HEK293 (cell line): Measurements from ENCODE around the gene RO60.

Experiments
- AEBP2 ChIP-seq: fragments of 450-650 bp; formaldehyde crosslinking; IDR thresholded peaks from 2 replicates; pipeline ENCODE4 v1.5.1; 2016; ENCODE audit warnings: missing biosample characterization, missing genetic modification characterization, borderline replicate concordance
- ELK4 ChIP-seq: IDR thresholded peaks from 2 replicates; pipeline ENCODE4 v1.6.1; 2011; ENCODE audit warnings: mild to moderate bottlenecking, low read depth, low read length, borderline replicate concordance
- FEZF1 ChIP-seq: fragments of 450-650 bp; formaldehyde crosslinking; IDR thresholded peaks from 2 replicates; pipeline ENCODE4 v1.5.1; 2016; ENCODE audit warnings: missing biosample characterization, missing genetic modification characterization
- KLF16 ChIP-seq: fragments of 450-650 bp; formaldehyde crosslinking; IDR thresholded peaks from 2 replicates; pipeline ENCODE4 v1.5.1; 2017; ENCODE audit warnings: missing biosample characterization, missing genetic modification characterization
- OSR2 ChIP-seq: fragments of 450-650 bp; formaldehyde crosslinking; IDR thresholded peaks from 2 replicates; pipeline ENCODE4 v1.5.1; 2016; ENCODE audit warnings: missing biosample characterization, missing genetic modification characterization
- OVOL3 ChIP-seq: fragments of 450-650 bp; formaldehyde crosslinking; IDR thresholded peaks from 2 replicates; pipeline ENCODE4 v1.5.1; 2016; ENCODE audit warnings: missing biosample characterization, missing genetic modification characterization
- RBAK ChIP-seq: fragments of 450-650 bp; formaldehyde crosslinking; IDR thresholded peaks from 2 replicates; pipeline ENCODE4 v1.5.1; 2016; ENCODE audit warnings: missing biosample characterization, missing genetic modification characterization
- SCRT1 ChIP-seq: fragments of 450-650 bp; formaldehyde crosslinking; IDR thresholded peaks from 2 replicates; pipeline ENCODE4 v1.5.1; 2016; ENCODE audit warnings: missing biosample characterization, missing genetic modification characterization, borderline replicate concordance
- WT1 ChIP-seq: fragments of 450-650 bp; formaldehyde crosslinking; IDR thresholded peaks from 2 replicates; pipeline ENCODE4 v1.5.1; 2016; ENCODE audit warnings: missing biosample characterization, missing genetic modification characterization
- ZBTB17 ChIP-seq: fragments of 450-650 bp; formaldehyde crosslinking; IDR thresholded peaks from 2 replicates; pipeline ENCODE4 v1.5.1; 2016; ENCODE audit warnings: missing biosample characterization, missing genetic modification characterization
- ZBTB21 ChIP-seq: fragments of 450-650 bp; formaldehyde crosslinking; IDR thresholded peaks from 2 replicates; pipeline ENCODE4 v1.5.1; 2017; ENCODE audit warnings: missing biosample characterization, missing genetic modification characterization
- ZBTB44 ChIP-seq: fragments of 450-650 bp; IDR thresholded peaks from 2 replicates; pipeline ENCODE4 v1.5.1; 2018; ENCODE audit warnings: missing biosample characterization, mild to moderate bottlenecking, missing genetic modification characterization
- ZBTB49 ChIP-seq: fragments of 450-650 bp; formaldehyde crosslinking; IDR thresholded peaks from 2 replicates; pipeline ENCODE4 v1.5.1; 2016; ENCODE audit warnings: missing biosample characterization, missing genetic modification characterization, low read depth
- ZFHX2 ChIP-seq: fragments of 450-650 bp; formaldehyde crosslinking; conservative IDR thresholded peaks from 2 replicates; pipeline ENCODE4 v1.5.1; 2016; ENCODE audit warnings: missing biosample characterization, missing genetic modification characterization
- ZNF114 ChIP-seq: fragments of 450-650 bp; formaldehyde crosslinking; IDR thresholded peaks from 2 replicates; pipeline ENCODE4 v1.5.0; 2017; ENCODE audit warnings: missing biosample characterization, missing genetic modification characterization
- ZNF16 ChIP-seq: fragments of 450-650 bp; formaldehyde crosslinking; IDR thresholded peaks from 2 replicates; pipeline ENCODE4 v1.5.1; 2016; ENCODE audit warnings: low read depth, missing biosample characterization, missing genetic modification characterization
- ZNF174 ChIP-seq: fragments of 450-650 bp; formaldehyde crosslinking; IDR thresholded peaks from 2 replicates; pipeline ENCODE4 v1.5.0; 2017; ENCODE audit warnings: missing biosample characterization, mild to moderate bottlenecking, missing genetic modification characterization
- ZNF23 ChIP-seq: fragments of 450-650 bp; formaldehyde crosslinking; IDR thresholded peaks from 2 replicates; pipeline ENCODE4 v1.5.1; 2016; ENCODE audit warnings: missing biosample characterization, missing genetic modification characterization, borderline replicate concordance
- ZNF248 ChIP-seq: fragments of 450-650 bp; formaldehyde crosslinking; IDR thresholded peaks from 2 replicates; pipeline ENCODE4 v1.5.1; 2017; ENCODE audit warnings: missing biosample characterization, missing genetic modification characterization
- ZNF280C ChIP-seq: fragments of 450-650 bp; formaldehyde crosslinking; IDR thresholded peaks from 2 replicates; pipeline ENCODE4 v1.5.1; 2016; ENCODE audit warnings: missing biosample characterization, missing genetic modification characterization
- ZNF394 ChIP-seq: fragments of 450-650 bp; formaldehyde crosslinking; IDR thresholded peaks from 2 replicates; pipeline ENCODE4 v1.5.1; 2016; ENCODE audit warnings: missing biosample characterization, missing genetic modification characterization, mild to moderate bottlenecking, moderate library complexity, borderline replicate concordance
- ZNF423 ChIP-seq: fragments of 450-650 bp; formaldehyde crosslinking; IDR thresholded peaks from 2 replicates; pipeline ENCODE4 v1.5.1; 2016; ENCODE audit warnings: missing biosample characterization, missing genetic modification characterization
- ZNF433 ChIP-seq: fragments of 450-650 bp; formaldehyde crosslinking; IDR thresholded peaks from 2 replicates; pipeline ENCODE4 v1.5.1; 2016; ENCODE audit warnings: missing biosample characterization, missing genetic modification characterization, low read depth
- ZNF529 ChIP-seq: fragments of 450-650 bp; formaldehyde crosslinking; IDR thresholded peaks from 2 replicates; pipeline ENCODE4 v1.5.1; 2017; ENCODE audit warnings: missing genetic modification characterization, missing biosample characterization; ENCODE audit not compliant: insufficient replicate concordance
- ZNF530 ChIP-seq: fragments of 450-650 bp; formaldehyde crosslinking; IDR thresholded peaks from 2 replicates; pipeline ENCODE4 v1.5.1; 2016; ENCODE audit warnings: low read depth, missing biosample characterization, missing genetic modification characterization
- ZNF548 ChIP-seq: fragments of 450-650 bp; formaldehyde crosslinking; IDR thresholded peaks from 2 replicates; pipeline ENCODE4 v1.5.1; 2016; ENCODE audit warnings: missing biosample characterization, missing genetic modification characterization
- ZNF626 ChIP-seq: fragments of 450-650 bp; sonication (Bioruptor Pico); formaldehyde crosslinking; IDR thresholded peaks from 2 replicates; pipeline ENCODE4 v1.5.1; 2018; ENCODE audit warnings: missing biosample characterization, missing genetic modification characterization, inconsistent platforms
- ZNF707 ChIP-seq: fragments of 450-650 bp; formaldehyde crosslinking; IDR thresholded peaks from 2 replicates; pipeline ENCODE4 v1.5.1; 2016; ENCODE audit warnings: missing biosample characterization, missing genetic modification characterization
- ZNF791 ChIP-seq: fragments of 450-650 bp; formaldehyde crosslinking; IDR thresholded peaks from 2 replicates; pipeline ENCODE4 v1.5.1; 2016; ENCODE audit warnings: missing biosample characterization, missing genetic modification characterization
- TF ChIP-seq, protein P1 (sequence below): fragments of 450-650 bp; formaldehyde crosslinking; IDR thresholded peaks from 2 replicates; pipeline ENCODE4 v1.5.1; 2016; ENCODE audit warnings: missing biosample characterization, missing genetic modification characterization

RO60 gene

DNA sequence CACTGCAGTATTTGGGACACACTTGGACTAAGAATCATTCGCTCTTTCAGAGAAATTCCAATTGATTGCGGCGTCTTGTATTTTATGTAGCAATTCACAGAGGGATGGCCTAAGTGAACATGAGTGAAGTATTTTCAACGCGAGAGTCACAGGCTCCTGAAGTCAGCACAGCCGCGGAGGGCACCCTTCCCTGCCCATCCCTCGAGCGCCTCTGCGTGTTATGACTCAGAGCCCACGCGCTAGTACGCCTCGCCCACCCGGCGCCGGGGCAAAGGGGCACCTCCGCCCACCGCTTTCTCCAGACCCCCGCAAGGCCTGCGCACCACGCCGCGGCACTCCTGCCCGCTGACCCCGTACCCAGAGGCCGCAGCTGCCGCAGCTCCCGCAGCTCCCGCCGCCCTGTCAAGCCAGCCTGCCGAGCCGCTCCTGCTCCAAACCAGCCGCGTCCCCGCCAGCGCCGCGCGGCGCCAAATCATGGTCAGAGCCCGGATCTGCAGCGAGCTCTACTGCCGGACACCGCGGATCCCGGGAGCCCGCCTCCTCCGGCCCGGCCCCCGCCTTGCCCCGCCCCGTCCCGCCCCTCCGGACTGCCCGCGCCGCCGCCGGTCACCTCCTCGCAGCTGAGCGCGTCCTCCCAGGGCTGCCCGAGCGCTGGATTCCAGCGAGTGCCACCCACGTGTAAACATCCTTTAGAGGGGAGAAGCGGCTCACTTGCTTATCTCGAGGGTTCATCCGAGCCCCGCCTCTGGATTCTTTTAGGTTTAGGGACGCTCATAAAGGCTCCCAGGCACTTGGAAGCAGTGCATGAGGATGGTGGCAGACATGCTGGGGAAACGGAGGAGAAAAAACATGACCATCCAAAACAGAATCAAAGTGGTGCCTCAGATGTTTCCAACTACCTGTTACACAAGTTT, 45.8 kb downstream of the RO60 start, which contains the start of gene GLRX2 (continued):
- no peak for TF ChIP-seq ZNF174 (tag by site-specific recombination)
- TF ChIP-seq ZNF433 = no peak
- TF ChIP-seq OSR2 (tag by site-specific recombination) = no peak
- no peak for TF ChIP-seq WT1 (tag by site-specific recombination)
- TF ChIP-seq ZNF626 (tag by site-specific recombination) = no peak
- peak; percentile 94 for TF ChIP-seq ZFHX2 (tag by site-specific recombination)
- TF ChIP-seq ZNF423 (tag by site-specific recombination) = no peak
- TF ChIP-seq, protein P1, sequence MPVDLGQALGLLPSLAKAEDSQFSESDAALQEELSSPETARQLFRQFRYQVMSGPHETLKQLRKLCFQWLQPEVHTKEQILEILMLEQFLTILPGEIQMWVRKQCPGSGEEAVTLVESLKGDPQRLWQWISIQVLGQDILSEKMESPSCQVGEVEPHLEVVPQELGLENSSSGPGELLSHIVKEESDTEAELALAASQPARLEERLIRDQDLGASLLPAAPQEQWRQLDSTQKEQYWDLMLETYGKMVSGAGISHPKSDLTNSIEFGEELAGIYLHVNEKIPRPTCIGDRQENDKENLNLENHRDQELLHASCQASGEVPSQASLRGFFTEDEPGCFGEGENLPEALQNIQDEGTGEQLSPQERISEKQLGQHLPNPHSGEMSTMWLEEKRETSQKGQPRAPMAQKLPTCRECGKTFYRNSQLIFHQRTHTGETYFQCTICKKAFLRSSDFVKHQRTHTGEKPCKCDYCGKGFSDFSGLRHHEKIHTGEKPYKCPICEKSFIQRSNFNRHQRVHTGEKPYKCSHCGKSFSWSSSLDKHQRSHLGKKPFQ (tag by site-specific recombination) = no peak
- TF ChIP-seq ZNF23 (tag by site-specific recombination) = no peak
- no peak for TF ChIP-seq AEBP2 (tag by site-specific recombination)
- TF ChIP-seq ELK4 = no peak
- no peak for TF ChIP-seq ZNF530 (tag by site-specific recombination)
- no peak for TF ChIP-seq ZNF16 (tag by site-specific recombination)
- no peak for TF ChIP-seq ZBTB49
- TF ChIP-seq ZNF114 = no peak
- TF ChIP-seq ZNF529 (tag by site-specific recombination) = no peak
- TF ChIP-seq ZBTB17 (tag by site-specific recombination) = peak; percentile 53
- TF ChIP-seq OVOL3 (tag by site-specific recombination) = no peak
- no peak for TF ChIP-seq RBAK
- TF ChIP-seq ZNF248 (tag by site-specific recombination) = no peak
- peak; percentile 41; the same call in 1 of the 2 replicates for TF ChIP-seq ZNF548
- no peak for TF ChIP-seq ZBTB44 (tag by site-specific recombination)
- TF ChIP-seq ZNF791 = no peak
- no peak for TF ChIP-seq FEZF1
- TF ChIP-seq ZNF280C (tag by site-specific recombination) = no peak
- peak; percentile 40; the same call in 1 of the 2 replicates for TF ChIP-seq ZNF394 (tag by site-specific recombination)
- peak; percentile 29; the same call in 1 of the 2 replicates for TF ChIP-seq KLF16 (tag by site-specific recombination)
- no peak for TF ChIP-seq ZNF707 (tag by site-specific recombination)
- no peak for TF ChIP-seq ZBTB21
- no peak for TF ChIP-seq SCRT1 (tag by site-specific recombination)
